AG04450 (cell line): ENCODE measurements around the gene SPRED2. TPM values are rescaled to one million over a fixed set of nuclear protein-coding genes. Genes with fewer than 3 reads are reported as not detected.
A peak's percentile ranks its signal among the peaks of the same experiment; 100 is the strongest.

Experiments
- CTCF ChIA-PET: fragments of 300-600, 350-600 bp; formaldehyde crosslinking; extraction: SDS; loops from one replicate; lab custom pipeline; 2022; ENCODE audit warnings: antibody characterized with exemption, inconsistent platforms; lab: Charles Lee
- POLR2A ChIA-PET: fragments of 350-600 bp; formaldehyde crosslinking; extraction: SDS; loops from one replicate; lab custom pipeline; 2021; ENCODE audit warnings: antibody characterized with exemption, inconsistent platforms; lab: Yijun Ruan, JAX
- DNase-seq: peaks from one replicate; pipeline ENCODE4 v3.0.0-alpha.2; 2011; ENCODE audit warnings: low read depth, low spot score
- H3K27ac ChIP-seq: one replicate; pipeline ENCODE4 v1.5.1; 2012; ENCODE audit warnings: low read depth, low read length, control low read depth
- H3K27me3 ChIP-seq: one replicate; pipeline ENCODE4 v1.6.0; 2012; ENCODE audit warnings: low read length; ENCODE audit not compliant: control insufficient read depth, insufficient read depth
- H3K4me3 ChIP-seq: 2 replicates; pipeline ENCODE4 v1.5.1; 2011; ENCODE audit warnings: mild to moderate bottlenecking, low read depth, low read length, control low read depth
- H3K9me3 ChIP-seq: 2 replicates; pipeline ENCODE4 v1.5.1; 2012; ENCODE audit warnings: low read length; ENCODE audit not compliant: control insufficient read depth, insufficient read depth
- CTCF ChIP-seq: IDR thresholded peaks from 2 replicates; pipeline ENCODE4 v1.5.1; 2011; ENCODE audit warnings: low read depth, low read length, control low read depth, inconsistent platforms
- polyA plus RNA-seq: library from polyadenylated mRNA; depleted of rRNA; stranded (reverse); fragments of >200 nt; gene quantifications from 2 replicates; pipeline ENCODE4 v1.2.3, GENCODE V29; 2011

SPRED2 gene
- polyA plus RNA-seq, 1 experiment, result 18.6 TPM

GRCh38 chr2:65427532-65427931 is 4.9 kb downstream of the SPRED2 start:
- H3K9me3 ChIP-seq, result no peaks in the 10 kb centered on the region; the same call in 1 of the 2 replicates
- POLR2A ChIA-PET, result no interaction called here
- no peak for TF ChIP-seq CTCF
- H3K27ac ChIP-seq, result no peak overlapping the region
- no peak for DNase-seq
- CTCF ChIA-PET, result interaction anchor here (1.5 kb wide), 1 partner anchor 107 kb away, joined by 3 read pairs; no protein-coding TSS in a partner anchor
- H3K4me3 ChIP-seq, result no peak overlapping the region
- no peaks in the 10 kb centered on the region for H3K27me3 ChIP-seq

- no peak for DNase-seq
- CTCF ChIA-PET, result no interaction called here
Measured at GRCh38 chr2:65425276-65425675, 7.1 kb downstream of the SPRED2 start.

GRCh38 chr2:65424391-65424790 is 8.0 kb downstream of the SPRED2 start:
- H3K27me3 ChIP-seq, result no peaks in the 10 kb centered on the region
- no peak overlapping the region for H3K27ac ChIP-seq
- DNase-seq, result no peak
- ChIA-PET CTCF (no interaction called here), POLR2A (no interaction called here)
- H3K9me3 ChIP-seq, result no peaks in the 10 kb centered on the region
- no peak for TF ChIP-seq CTCF
- no peak overlapping the region for H3K4me3 ChIP-seq

More at GRCh38 chr2:65425276-65425675, 7.1 kb downstream of the SPRED2 start:
- H3K27me3 ChIP-seq, result no peaks in the 10 kb centered on the region
- H3K27ac ChIP-seq, result no peak overlapping the region
- TF ChIP-seq CTCF, result no peak
- POLR2A ChIA-PET, result no interaction called here
- no peak overlapping the region for H3K4me3 ChIP-seq
- no peaks in the 10 kb centered on the region for H3K9me3 ChIP-seq

GRCh38 chr2:65421432-65421748 is 11.0 kb downstream of the SPRED2 start:
- no peak overlapping the region for H3K4me3 ChIP-seq
- peak overlapping the region; percentile 42 for H3K27ac ChIP-seq
- H3K9me3 ChIP-seq, result no peaks in the 10 kb centered on the region
- no peak for TF ChIP-seq CTCF
- ChIA-PET POLR2A (interaction anchor here (0.5 to 1.2 kb wide), 2 partner anchors 9 to 15 kb away, joined by 4 read pairs; no protein-coding TSS in a partner anchor), CTCF (interaction anchor here (1.3 to 1.5 kb wide), 2 partner anchors 8 to 157 kb away, joined by 3 read pairs; no protein-coding TSS in a partner anchor)
- no peak for DNase-seq
- no peaks in the 10 kb centered on the region for H3K27me3 ChIP-seq

GRCh38 chr2:65420712-65421431 is 11.5 kb downstream of the SPRED2 start:
- Histone ChIP-seq H3K9me3 (no peaks in the 10 kb centered on the region), H3K27ac (peak overlapping the region; percentile 42), H3K4me3 (no peak overlapping the region), H3K27me3 (no peaks in the 10 kb centered on the region)
- TF ChIP-seq CTCF, result no peak
- CTCF ChIA-PET, result interaction anchor here (1.3 to 1.5 kb wide), 2 partner anchors 8 to 156 kb away, joined by 3 read pairs; no protein-coding TSS in a partner anchor
- POLR2A ChIA-PET, result interaction anchor here (1.2 to 1.3 kb wide), 2 partner anchors 10 to 15 kb away, joined by 3 to 4 read pairs; no protein-coding TSS in a partner anchor
- peak; percentile 38 for DNase-seq
